GM12878 (cell line): ENCODE data around the gene SENP5. TPM values are rescaled to one million over a fixed set of nuclear protein-coding genes. Genes with fewer than 3 reads are reported as not detected.
"Not testable (repeated sequence)": the region's sequence is repeated elsewhere in the genome, so short reads cannot be mapped to it uniquely, and the experiment has no call there.

Experiments used
- ATAC-seq: fragments of 200-7000 bp; cut with Tn5 transposase; 3 replicates; pipeline ENCODE4 v1.9.1; 2020; ENCODE audit warnings: mild to moderate bottlenecking, moderate library complexity
- BruUV-seq: library from RNA; stranded (reverse); fragments of 400-500 nt; replicated peaks from 2 replicates; lab custom pipeline; 2021; lab: Mats Ljungman, UMichigan
- CTCF ChIA-PET: fragments of 300-600 bp; sonication (Branson Sonifier 250); formaldehyde crosslinking; extraction: SDS; loops from one replicate; lab custom pipeline; 2021; ENCODE audit warnings: inconsistent platforms; lab: Yijun Ruan, JAX
- POLR2A ChIA-PET: fragments of 350-600 bp; formaldehyde crosslinking; extraction: SDS; loops from one replicate; lab custom pipeline; 2021; ENCODE audit warnings: inconsistent platforms; lab: Charles Lee
- RAD21 ChIA-PET: fragments of 300-600 bp; sonication (Branson Sonifier 250); formaldehyde crosslinking; loops from one replicate; lab custom pipeline; 2023; ENCODE audit warnings: antibody characterized with exemption; ENCODE audit not compliant: unreplicated experiment; lab: Charles Lee
- SMC1A ChIA-PET: fragments of 300-600 bp; sonication (Branson Sonifier 250); formaldehyde crosslinking; loops from one replicate; lab custom pipeline; 2023; ENCODE audit not compliant: unreplicated experiment, uncharacterized antibody; lab: Charles Lee
- DNase-seq: peaks from one replicate; pipeline ENCODE4 v3.0.0-alpha.2; 2011; ENCODE audit warnings: low read depth, low spot score
- FAIRE-seq: peaks from 3 replicates; lab custom pipeline; 2011; peaks lifted over from hg19 to GRCh38; lab: Jason Lieb, UNC
- H2AFZ ChIP-seq: 2 replicates; pipeline ENCODE4 v1.6.0; 2011; ENCODE audit warnings: low read depth, low read length, control low read depth; ENCODE audit not compliant: control insufficient read depth
- H3K27ac ChIP-seq: 2 replicates; pipeline ENCODE4 v1.5.1; 2011; ENCODE audit warnings: control low read depth; ENCODE audit not compliant: control insufficient read depth, insufficient read depth
- H3K27me3 ChIP-seq, 2 experiments: replicated peaks in 1 of 2; 2 replicates each; pipeline versions ENCODE4 v1.6.0 to v1.6.1; 2011; ENCODE audit warnings: low read length in 1 of 2; ENCODE audit not compliant: control insufficient read depth in 2 of 2, insufficient read depth in 2 of 2
- H3K36me3 ChIP-seq, 2 experiments: 2 replicates each; pipeline ENCODE4 v1.5.1; 2011; ENCODE audit warnings: low read length in 1 of 2; ENCODE audit not compliant: control insufficient read depth in 2 of 2, insufficient read depth in 2 of 2
- H3K4me1 ChIP-seq: 2 replicates; pipeline ENCODE4 v1.6.1; 2011; ENCODE audit warnings: mild to moderate bottlenecking, low read length, moderate library complexity, mixed read lengths; ENCODE audit not compliant: control insufficient read depth, insufficient read depth
- H3K4me2 ChIP-seq: 2 replicates; pipeline ENCODE4 v1.6.0; 2011; ENCODE audit warnings: control low read depth; ENCODE audit not compliant: control insufficient read depth, insufficient read depth
- H3K4me3 ChIP-seq: fragments of 200-600 bp; sonication (generic); 2 replicates; pipeline ENCODE4 v1.5.1; 2016
- H3K79me2 ChIP-seq: 2 replicates; pipeline ENCODE4 v1.6.0; 2011; ENCODE audit warnings: low read length; ENCODE audit not compliant: control insufficient read depth, insufficient read depth
- H3K9ac ChIP-seq: 2 replicates; pipeline ENCODE4 v1.8.0; 2011; ENCODE audit warnings: low read length, control low read depth, mixed read lengths; ENCODE audit not compliant: control insufficient read depth, insufficient read depth
- H3K9me3 ChIP-seq: replicated peaks from 3 replicates; pipeline ENCODE4 v1.5.1; 2011; ENCODE audit warnings: mild to moderate bottlenecking, low read length; ENCODE audit not compliant: control insufficient read depth, insufficient read depth
- H4K20me1 ChIP-seq: 2 replicates; pipeline ENCODE4 v1.6.0; 2011; ENCODE audit not compliant: control insufficient read depth, insufficient read depth
- YBX1 ChIP-seq: fragments of 450-650 bp; IDR thresholded peaks from 2 replicates; pipeline ENCODE4 v1.6.1; 2016; ENCODE audit warnings: antibody characterized with exemption
- WGBS: methylation state at CpG from one replicate; pipeline ENCODE4 v1.1.6; 2016; ENCODE audit warnings: low lambda C conversion rate; ENCODE audit not compliant: insufficient replicate concordance, insufficient coverage; ENCODE audit errors: missing lambda C conversion rate; 5-methylcytosine and 5-hydroxymethylcytosine counted together
- in situ Hi-C: fragments of 300-500 bp; cut with MboI; formaldehyde crosslinking; loops from 9 replicates; pipeline ENCODE4 v1.14.3; 2018; ENCODE audit warnings: mixed read lengths
- intact Hi-C: fragments of 100-400 bp; cut with micrococcal nuclease; formaldehyde crosslinking; loops from one replicate; pipeline ENCODE4 v1.14.2; 2022; ENCODE audit not compliant: unreplicated experiment
- polyA plus RNA-seq, 11 experiments: library from polyadenylated mRNA; depleted of rRNA in 4 of 11; unstranded in 6 of 11; stranded (reverse) in 5 of 11; fragments of >200 nt; fragmentation: Nextera tagmentation in 4 of 11; fragmentation: Illumina TruSeq in 1 of 11; extraction: Ambion mirVana in 4 of 11; extraction: Trizol in 1 of 11; gene quantifications; 1 replicate in 1 of 11; 2 replicates in 10 of 11; pipeline versions ENCODE4 v1.2.1 to v1.2.3, GENCODE V29; 2011 to 2016; ENCODE audit warnings: inconsistent platforms in 2 of 11, missing spikeins in 2 of 11, low read depth in 1 of 11
- total RNA-seq, 4 experiments: library from RNA; depleted of rRNA in 3 of 4; stranded (reverse); fragments of >200 nt in 3 of 4; fragmentation: Illumina TruSeq in 1 of 4; extraction: Trizol in 1 of 4; gene quantifications; 2 replicates each; pipeline versions ENCODE4 v1.2.1 to v1.2.3, GENCODE V29; 2013 to 2021
- TF ChIP-seq, protein P1 (sequence below): IDR thresholded peaks from 2 replicates; pipeline ENCODE4 v1.6.1; 2012; ENCODE audit warnings: low read depth, low read length, improper control_type of control experiment

SENP5 gene
- total and polyA plus RNA-seq, 10 of the 15 experiments (the other 5 are each of a cell fraction or from before 2014, with no cell fraction given): 6.4 to 28.4 (median 15.6) TPM

GRCh38 chr3:196872316-196872715 lies 4.6 kb downstream of the SENP5 start (continued):
- TF ChIP-seq, protein P1, sequence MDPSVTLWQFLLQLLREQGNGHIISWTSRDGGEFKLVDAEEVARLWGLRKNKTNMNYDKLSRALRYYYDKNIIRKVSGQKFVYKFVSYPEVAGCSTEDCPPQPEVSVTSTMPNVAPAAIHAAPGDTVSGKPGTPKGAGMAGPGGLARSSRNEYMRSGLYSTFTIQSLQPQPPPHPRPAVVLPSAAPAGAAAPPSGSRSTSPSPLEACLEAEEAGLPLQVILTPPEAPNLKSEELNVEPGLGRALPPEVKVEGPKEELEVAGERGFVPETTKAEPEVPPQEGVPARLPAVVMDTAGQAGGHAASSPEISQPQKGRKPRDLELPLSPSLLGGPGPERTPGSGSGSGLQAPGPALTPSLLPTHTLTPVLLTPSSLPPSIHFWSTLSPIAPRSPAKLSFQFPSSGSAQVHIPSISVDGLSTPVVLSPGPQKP: no peak
- no peak for TF ChIP-seq YBX1
- TF ChIP-seq, all 136 proteins: peak for 0

GRCh38 chr3:196874511-196875094 lies 6.9 kb downstream of the SENP5 start:
- FAIRE-seq, H3K4me1 ChIP-seq, H3K36me3 ChIP-seq, DNase-seq, intact Hi-C loops, H3K9me3 ChIP-seq, H3K4me3 ChIP-seq, H3K9ac ChIP-seq, H4K20me1 ChIP-seq, in situ Hi-C loops, BruUV-seq, H3K27ac ChIP-seq, H3K27me3 ChIP-seq, H3K4me2 ChIP-seq, ATAC-seq, H2AFZ ChIP-seq: not testable (repeated sequence)
- CTCF ChIA-PET: interaction anchor here (0.8 to 1.6 kb wide), 3 partner anchors 11 to 65 kb away, joined by 4 read pairs; no protein-coding TSS in a partner anchor
- WGBS: 97% methylated on average over 7 of the region's 7 CpGs
- SMC1A ChIA-PET: interaction anchor here (0.6 to 1.6 kb wide), 5 partner anchors 9 to 271 kb away, joined by 3 to 4 read pairs (median 3); no protein-coding TSS in a partner anchor
- RAD21 ChIA-PET: interaction anchor here (0.9 kb wide), 1 partner anchor 190 kb away, joined by 3 read pairs; no protein-coding TSS in a partner anchor
- peaks cover 79% of the 10 kb centered on the region for H3K79me2 ChIP-seq
- POLR2A ChIA-PET: interaction anchor here (0.5 to 0.9 kb wide), 3 partner anchors 14 to 470 kb away, joined by 3 to 6 read pairs (median 3); no protein-coding TSS in a partner anchor
